ENCODE data around the gene PDIA4. TPM values are rescaled to one million over a fixed set of nuclear protein-coding genes. Genes with fewer than 3 reads are reported as not detected.
"Not testable (repeated sequence)": the region's sequence is repeated elsewhere in the genome, so short reads cannot be mapped to it uniquely, and the experiment has no call there.

PDIA4 gene
- total RNA-seq, 1 donor = 200 TPM

DNA sequence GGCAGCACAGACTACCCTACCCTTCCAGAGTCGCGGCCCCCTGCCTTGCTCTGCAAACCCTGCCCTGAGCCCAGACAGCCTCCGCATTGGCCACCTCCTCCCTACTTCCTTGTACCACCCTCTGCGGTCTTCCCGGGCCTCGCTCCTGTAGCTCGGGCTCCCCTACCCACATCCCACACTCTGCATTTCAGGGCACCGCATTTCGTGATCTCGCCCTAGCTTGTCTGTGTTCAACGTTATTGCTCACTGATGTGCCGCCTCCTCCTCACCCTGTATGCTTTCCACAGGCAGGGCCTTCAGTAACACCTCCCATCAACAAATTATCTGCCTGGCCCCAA, 6.6 kb downstream of the PDIA4 start:
- H3K4me3 ChIP-seq (ENCODE audit: low read depth, low read length) = no peak overlapping the region
- no peak for DNase-seq (ENCODE audit: low read depth)
- TF ChIP-seq, protein P1, sequence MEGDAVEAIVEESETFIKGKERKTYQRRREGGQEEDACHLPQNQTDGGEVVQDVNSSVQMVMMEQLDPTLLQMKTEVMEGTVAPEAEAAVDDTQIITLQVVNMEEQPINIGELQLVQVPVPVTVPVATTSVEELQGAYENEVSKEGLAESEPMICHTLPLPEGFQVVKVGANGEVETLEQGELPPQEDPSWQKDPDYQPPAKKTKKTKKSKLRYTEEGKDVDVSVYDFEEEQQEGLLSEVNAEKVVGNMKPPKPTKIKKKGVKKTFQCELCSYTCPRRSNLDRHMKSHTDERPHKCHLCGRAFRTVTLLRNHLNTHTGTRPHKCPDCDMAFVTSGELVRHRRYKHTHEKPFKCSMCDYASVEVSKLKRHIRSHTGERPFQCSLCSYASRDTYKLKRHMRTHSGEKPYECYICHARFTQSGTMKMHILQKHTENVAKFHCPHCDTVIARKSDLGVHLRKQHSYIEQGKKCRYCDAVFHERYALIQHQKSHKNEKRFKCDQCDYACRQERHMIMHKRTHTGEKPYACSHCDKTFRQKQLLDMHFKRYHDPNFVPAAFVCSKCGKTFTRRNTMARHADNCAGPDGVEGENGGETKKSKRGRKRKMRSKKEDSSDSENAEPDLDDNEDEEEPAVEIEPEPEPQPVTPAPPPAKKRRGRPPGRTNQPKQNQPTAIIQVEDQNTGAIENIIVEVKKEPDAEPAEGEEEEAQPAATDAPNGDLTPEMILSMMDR (IDR thresholded peaks at IDR 0.05; ENCODE audit: insufficient read depth, low read length) = no peak

DNA sequence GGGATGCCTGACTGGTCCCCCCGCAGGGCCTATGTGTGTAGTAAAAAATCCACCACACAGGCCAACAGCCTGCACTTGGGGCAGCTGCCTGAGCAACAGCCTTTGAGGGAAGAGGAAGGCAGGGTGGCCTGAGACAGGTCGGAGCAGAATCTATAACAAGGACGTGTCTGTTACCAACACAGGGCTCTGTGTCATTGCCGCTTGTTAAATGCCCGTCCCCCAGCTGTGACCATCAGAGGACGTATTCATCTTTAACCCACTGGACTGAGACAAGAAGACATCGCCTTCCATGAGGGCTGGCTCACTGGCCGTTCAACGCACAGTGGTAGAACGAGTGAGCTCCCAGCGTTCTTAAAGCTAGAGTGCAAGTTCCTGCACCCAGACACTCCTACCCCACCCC, 7.8 kb downstream of the PDIA4 start:
- TF ChIP-seq, protein P1 (IDR thresholded peaks at IDR 0.05; ENCODE audit: insufficient read depth, low read length) = no peak
- no peak overlapping the region for H3K4me3 ChIP-seq (ENCODE audit: low read depth, low read length)
- DNase-seq (ENCODE audit: low read depth) = no peak

DNA sequence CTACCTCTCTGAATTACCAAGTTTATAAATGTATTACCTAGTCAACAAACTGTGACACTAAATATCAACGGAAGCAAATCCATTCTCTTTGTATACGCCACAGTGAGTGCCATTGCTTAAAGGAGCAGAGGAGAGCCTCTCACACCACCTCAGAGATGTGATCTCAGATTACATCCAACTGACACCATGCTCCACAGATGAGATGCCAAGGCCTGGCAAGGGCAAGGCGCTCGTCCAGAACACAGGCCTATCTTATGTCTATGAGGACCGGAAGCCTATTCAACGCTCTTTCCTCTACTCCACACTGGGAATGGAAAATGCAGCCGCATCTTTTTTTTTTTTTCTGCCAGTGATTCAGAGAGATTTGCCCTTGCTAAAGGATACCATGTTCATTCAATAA, 11.4 kb downstream of the PDIA4 start:
- TF ChIP-seq, protein P1 (IDR thresholded peaks at IDR 0.05; ENCODE audit: insufficient read depth, low read length) = no peak

DNA sequence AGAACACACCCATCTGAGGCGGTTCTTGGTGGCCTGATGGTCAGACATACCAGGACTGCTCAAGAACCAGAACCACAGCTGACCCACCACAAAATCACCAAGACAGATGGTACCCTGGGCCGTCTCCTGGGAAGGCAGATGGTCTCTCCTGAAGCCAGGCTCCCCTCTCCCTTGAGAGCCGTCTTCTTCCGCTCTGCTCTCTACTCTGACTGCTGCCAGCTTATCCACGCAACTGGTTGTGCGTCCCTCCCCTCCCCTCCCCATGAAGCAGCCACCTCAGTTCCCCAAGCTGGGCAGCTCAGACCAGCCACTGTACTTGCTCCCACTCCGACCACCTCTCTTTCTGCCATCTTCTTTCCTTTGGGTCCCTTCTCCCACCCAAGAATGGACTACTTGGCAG, 14.0 kb downstream of the PDIA4 start:
- no peak overlapping the region for H3K4me3 ChIP-seq (ENCODE audit: low read depth, low read length)
- TF ChIP-seq, protein P1 (IDR thresholded peaks at IDR 0.05; ENCODE audit: insufficient read depth, low read length) = no peak
- no peak for DNase-seq (ENCODE audit: low read depth)

More for the DNA sequence above, 11.4 kb downstream of the PDIA4 start:
- DNase-seq (ENCODE audit: low read depth) = no peak
- no peak overlapping the region for H3K4me3 ChIP-seq (ENCODE audit: low read depth, low read length)

DNA sequence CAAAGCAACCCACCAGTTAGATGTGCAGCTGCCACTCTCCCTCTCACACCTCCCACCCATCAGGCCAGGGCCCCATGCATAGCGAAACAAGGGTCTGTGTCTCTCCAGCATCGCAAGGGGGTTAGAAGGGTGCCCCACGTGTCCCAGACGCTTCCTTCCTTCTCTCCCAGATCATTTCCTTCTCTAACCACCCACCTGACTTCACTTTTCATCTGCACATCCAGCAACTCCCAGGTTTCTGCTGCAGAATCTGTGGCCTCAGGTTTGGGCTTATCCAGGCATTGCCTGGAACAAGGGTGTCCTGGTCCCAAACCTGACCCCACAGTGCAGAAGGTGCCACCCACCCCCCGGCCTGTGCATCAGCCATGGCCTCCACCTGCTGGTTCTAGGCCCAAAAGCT, 14.4 kb downstream of the PDIA4 start:
- H3K4me3 ChIP-seq (ENCODE audit: low read depth, low read length) = no peak overlapping the region
- no peak for DNase-seq (ENCODE audit: low read depth)
- TF ChIP-seq, protein P1 (IDR thresholded peaks at IDR 0.05; ENCODE audit: insufficient read depth, low read length) = no peak

DNA sequence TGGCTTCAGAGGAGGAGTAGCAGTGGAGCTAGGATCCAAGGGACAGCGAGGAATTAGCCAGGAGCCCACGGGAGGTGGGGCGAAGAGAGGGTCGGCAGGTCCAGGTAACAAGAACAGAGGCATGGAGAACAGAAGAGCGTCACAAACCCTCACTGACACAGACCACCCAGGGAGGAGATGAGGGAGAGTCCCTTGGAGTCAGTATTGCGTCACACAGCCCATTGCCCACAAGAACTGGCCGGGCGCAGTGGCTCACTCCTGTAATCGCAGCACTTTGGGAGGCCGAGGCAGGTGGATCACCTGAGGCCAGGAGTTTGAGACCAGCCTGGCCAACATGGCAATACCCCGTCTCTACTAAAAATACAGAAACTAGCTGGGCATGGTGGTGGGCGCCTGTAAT, 15.6 kb downstream of the PDIA4 start:
- not testable (repeated sequence) for H3K4me3 ChIP-seq (ENCODE audit: low read depth, low read length); DNase-seq (ENCODE audit: low read depth)

DNA sequence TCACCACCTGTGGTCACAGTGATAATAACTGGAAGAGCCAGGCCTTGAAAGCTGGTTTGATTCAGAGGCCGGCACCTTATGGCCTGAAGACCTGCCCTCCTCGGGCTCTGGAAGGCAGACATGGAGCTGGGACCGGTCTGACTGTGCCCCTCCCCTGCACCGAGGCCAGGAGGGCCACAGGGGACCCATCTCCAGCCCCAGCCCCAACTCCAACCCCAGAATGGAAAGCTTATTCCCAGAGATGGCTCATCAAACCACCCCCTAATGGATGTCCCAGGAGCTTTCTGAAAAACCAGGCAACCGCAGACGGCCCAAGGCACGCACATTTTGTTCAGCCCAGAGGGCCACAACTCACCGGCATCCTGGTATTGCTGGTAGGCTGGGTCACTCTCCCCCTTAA, 16.8 kb downstream of the PDIA4 start:
- H3K4me3 ChIP-seq (ENCODE audit: low read depth, low read length) = no peak overlapping the region
- no peak for DNase-seq (ENCODE audit: low read depth)
- TF ChIP-seq, protein P1 (IDR thresholded peaks at IDR 0.05; ENCODE audit: insufficient read depth, low read length) = no peak
